GM23338 (cell line): ENCODE data around the gene ZNF662. TPM values are rescaled to one million over a fixed set of nuclear protein-coding genes. Genes with fewer than 3 reads are reported as not detected.

Experiments used
- ATAC-seq: fragments of 200-7000 bp; cut with Tn5 transposase; 3 replicates; pipeline ENCODE4 v1.9.1; 2020
- DNase-seq: peaks from one replicate; pipeline ENCODE4 v3.0.0-alpha.2; 2015; ENCODE audit warnings: low spot score
- H2AFZ ChIP-seq: fragments of 200-600 bp; sonication (generic); 2 replicates; pipeline ENCODE4 v1.8.0; 2016; ENCODE audit warnings: antibody characterized with exemption, mild to moderate bottlenecking, moderate library complexity
- H3F3A ChIP-seq: fragments of 200-600 bp; sonication (generic); replicated peaks from 2 replicates; pipeline ENCODE4 v1.8.0; 2017; ENCODE audit warnings: antibody characterized with exemption, mixed run types, low read depth
- H3K27ac ChIP-seq: fragments of 200-600 bp; sonication (generic); 2 replicates; pipeline ENCODE4 v1.6.1; 2016; ENCODE audit warnings: low read depth
- H3K27me3 ChIP-seq: fragments of 200-600 bp; sonication (generic); 2 replicates; pipeline ENCODE4 v1.8.0; 2016; ENCODE audit warnings: mild to moderate bottlenecking, mixed run types, moderate library complexity; ENCODE audit not compliant: insufficient read depth
- H3K36me3 ChIP-seq: fragments of 200-600 bp; sonication (generic); 2 replicates; pipeline ENCODE4 v1.8.0; 2016; ENCODE audit warnings: mild to moderate bottlenecking; ENCODE audit not compliant: insufficient read depth
- H3K4me1 ChIP-seq: fragments of 200-600 bp; sonication (generic); 2 replicates; pipeline ENCODE4 v1.8.0; 2016; ENCODE audit warnings: mild to moderate bottlenecking, moderate library complexity; ENCODE audit not compliant: insufficient read depth
- H3K4me2 ChIP-seq: fragments of 200-600 bp; sonication (generic); 2 replicates; pipeline ENCODE4 v1.7.1; 2017; ENCODE audit warnings: mixed run types
- H3K4me3 ChIP-seq: fragments of 200-600 bp; sonication (generic); 2 replicates; pipeline ENCODE4 v1.6.1; 2016; ENCODE audit warnings: mixed run types
- H3K79me2 ChIP-seq: fragments of 200-600 bp; sonication (generic); replicated peaks from 2 replicates; pipeline ENCODE4 v1.8.0; 2017; ENCODE audit warnings: mild to moderate bottlenecking; ENCODE audit not compliant: insufficient read depth
- H3K9me2 ChIP-seq: fragments of 200-600 bp; sonication (generic); 2 replicates; pipeline ENCODE4 v1.8.0; 2017; ENCODE audit not compliant: insufficient read depth
- H4K20me1 ChIP-seq: fragments of 200-600 bp; sonication (generic); replicated peaks from 2 replicates; pipeline ENCODE4 v1.8.0; 2017; ENCODE audit warnings: mild to moderate bottlenecking; ENCODE audit not compliant: insufficient read depth
- H3K27ac Mint-ChIP-seq: 2 replicates; pipeline ENCODE4 v1.8.0; 2020; ENCODE audit warnings: inconsistent platforms, mild to moderate bottlenecking, moderate library complexity, mixed read lengths
- H3K27me3 Mint-ChIP-seq: 3 replicates; pipeline ENCODE4 v1.8.0; 2022; ENCODE audit warnings: low read depth, mild to moderate bottlenecking, moderate library complexity, mixed read lengths, inconsistent platforms; ENCODE audit not compliant: insufficient read depth, poor library complexity
- H3K36me3 Mint-ChIP-seq: 3 replicates; pipeline ENCODE4 v1.8.0; 2021; ENCODE audit warnings: low read depth, mild to moderate bottlenecking, inconsistent platforms, moderate library complexity, mixed read lengths
- H3K4me1 Mint-ChIP-seq: 3 replicates; pipeline ENCODE4 v1.8.0; 2020; ENCODE audit warnings: mild to moderate bottlenecking, inconsistent platforms, mixed read lengths
- H3K4me3 Mint-ChIP-seq: 3 replicates; pipeline ENCODE4 v1.8.0; 2021; ENCODE audit warnings: moderate library complexity, mild to moderate bottlenecking, inconsistent platforms, mixed read lengths
- H3K9me3 Mint-ChIP-seq: 3 replicates; pipeline ENCODE4 v1.8.0; 2020; ENCODE audit warnings: moderate library complexity, mild to moderate bottlenecking, inconsistent platforms, mixed read lengths
- CREB1 ChIP-seq: fragments of 250-450 bp; sonication (Bioruptor Pico); IDR thresholded peaks from 2 replicates; pipeline ENCODE4 v1.5.0; 2020; ENCODE audit warnings: low read depth, mild to moderate bottlenecking, moderate library complexity
- CTCF ChIP-seq, 2 experiments: fragments of 200-600 bp in 1 of 2; sonication (generic) in 1 of 2; conservative IDR thresholded peaks; 2 replicates each; pipeline versions ENCODE4 v1.5.1 to v1.6.1; 2016 to 2017; ENCODE audit warnings: antibody characterized with exemption in 2 of 2, low read depth in 2 of 2, mild to moderate bottlenecking in 2 of 2, moderate library complexity in 1 of 2
- ETS1 ChIP-seq: IDR thresholded peaks from 2 replicates; pipeline ENCODE4 v1.6.1; 2016; ENCODE audit warnings: antibody characterized with exemption
- EZH2 ChIP-seq: fragments of 200-600 bp; sonication (generic); IDR thresholded peaks from one replicate; pipeline ENCODE4 v1.8.0; 2017; ENCODE audit warnings: antibody characterized with exemption, mild to moderate bottlenecking, low read depth; ENCODE audit not compliant: unreplicated experiment
- EZH2phosphoT487 ChIP-seq: fragments of 200-600 bp; sonication (generic); IDR thresholded peaks from one replicate; pipeline ENCODE4 v1.8.1; 2018; ENCODE audit warnings: antibody characterized with exemption; ENCODE audit not compliant: unreplicated experiment
- JUNB ChIP-seq: IDR thresholded peaks from one replicate; pipeline ENCODE4 v1.6.1; 2016; ENCODE audit warnings: antibody characterized with exemption; ENCODE audit not compliant: unreplicated experiment
- NANOG ChIP-seq: IDR thresholded peaks from 2 replicates; pipeline ENCODE4 v1.6.1; 2016; ENCODE audit warnings: antibody characterized with exemption, borderline replicate concordance
- POLR2AphosphoS5 ChIP-seq: IDR thresholded peaks from 2 replicates; pipeline ENCODE4 v1.6.1; 2016; ENCODE audit warnings: antibody characterized with exemption, low read depth
- REST ChIP-seq: IDR thresholded peaks from one replicate; pipeline ENCODE4 v1.6.1; 2018; ENCODE audit warnings: antibody characterized with exemption; ENCODE audit not compliant: unreplicated experiment
- STAT1 ChIP-seq: IDR thresholded peaks from one replicate; pipeline ENCODE4 v1.6.1; 2016; ENCODE audit warnings: antibody characterized with exemption; ENCODE audit not compliant: unreplicated experiment
- ZNF114 ChIP-seq: fragments of 250-450 bp; sonication (Bioruptor Pico); IDR thresholded peaks from 2 replicates; pipeline ENCODE4 v1.5.0; 2020; ENCODE audit warnings: mild to moderate bottlenecking, moderate library complexity
- ZNF331 ChIP-seq: fragments of 250-450 bp; sonication (Bioruptor Pico); IDR thresholded peaks from 2 replicates; pipeline ENCODE4 v1.5.0; 2020; ENCODE audit warnings: low read depth, mild to moderate bottlenecking, moderate library complexity
- ZNF462 ChIP-seq: fragments of 250-450 bp; sonication (Bioruptor Pico); IDR thresholded peaks from 2 replicates; pipeline ENCODE4 v1.5.0; 2020; ENCODE audit warnings: mild to moderate bottlenecking, moderate library complexity
- polyA plus RNA-seq: library from polyadenylated mRNA; unstranded; fragments of >200 nt; fragmentation: Nextera tagmentation; extraction: Ambion mirVana; gene quantifications from 2 replicates; pipeline ENCODE4 v1.2.1, GENCODE V29; 2016
- total RNA-seq: library from RNA; depleted of rRNA; stranded (reverse); fragments of >200 nt; shearing (Covaris generic); gene quantifications from 2 replicates; pipeline ENCODE4 v1.2.3, GENCODE V29; 2014

Gene ZNF662
- total and polyA plus RNA-seq, 2 experiments from 2014 or later, result 0.84 to 1.5 TPM

GRCh38 chr3:42865256-42865655 lies 40.7 kb upstream of the ZNF662 start:
- no peak overlapping the region for H2AFZ ChIP-seq

More at GRCh38 chr3:42865256-42865655, 40.7 kb upstream of the ZNF662 start:
- no peak overlapping the region for H3K4me3 Mint-ChIP-seq
- no peaks in the 10 kb centered on the region for H3K4me1 Mint-ChIP-seq
- H3K4me1 ChIP-seq, result no peaks in the 10 kb centered on the region
- no peak overlapping the region for H3K27ac Mint-ChIP-seq
- peaks cover 6% of the 10 kb centered on the region for H3K27me3 Mint-ChIP-seq
- no peaks in the 10 kb centered on the region for H3K79me2 ChIP-seq
- H3K4me2 ChIP-seq, result no peak overlapping the region
- no peak overlapping the region for H3K4me3 ChIP-seq
- H3K36me3 Mint-ChIP-seq, result no peaks in the 10 kb centered on the region
- ATAC-seq, result no peak
- H3K36me3 ChIP-seq, result no peaks in the 10 kb centered on the region
- no peaks in the 10 kb centered on the region for H3K27me3 ChIP-seq
- no peaks in the 10 kb centered on the region; the same call in 2 of the 3 replicates for H3K9me3 Mint-ChIP-seq
- no peak overlapping the region for H3K27ac ChIP-seq
- TF ChIP-seq ZNF462 (CRISPR knock-in tag) (no peak), EZH2phosphoT487 (no peak), ZNF331 (CRISPR knock-in tag) (no peak), CREB1 (CRISPR knock-in tag) (no peak), POLR2AphosphoS5 (no peak), ETS1 (no peak), STAT1 (no peak), ZNF114 (CRISPR knock-in tag) (no peak), CTCF (conservative IDR thresholded peaks at IDR 0.05; ENCODE audit: low read depth in 2 of 2) (no peak), NANOG (no peak), JUNB (no peak), EZH2 (no peak), REST (no peak)
- H3K9me2 ChIP-seq, result peaks cover 11% of the 10 kb centered on the region; the same call in 1 of the 2 replicates
- H4K20me1 ChIP-seq, result no peaks in the 10 kb centered on the region
- H3F3A ChIP-seq, result no peaks in the 10 kb centered on the region
- DNase-seq, result no peak
